Nephron (organoid): Measurements from ENCODE around the gene LCN2.
"Not testable (repeated sequence)": the region's sequence is repeated elsewhere in the genome, so short reads cannot be mapped to it uniquely, and the experiment has no call there.

Source experiments
- H3K27ac Mint-ChIP-seq, 3 experiments: 2 replicates each; pipeline ENCODE4 v1.8.0; 2020; ENCODE audit warnings: mixed read lengths in 3 of 3, mild to moderate bottlenecking in 2 of 3, moderate library complexity in 1 of 3
- H3K27me3 Mint-ChIP-seq: 2 replicates; pipeline ENCODE4 v1.8.0; 2021; ENCODE audit warnings: low read depth, mild to moderate bottlenecking, moderate library complexity, mixed read lengths
- H3K36me3 Mint-ChIP-seq: 2 replicates; pipeline ENCODE4 v1.8.0; 2020; ENCODE audit warnings: low read depth, mixed read lengths
- H3K4me1 Mint-ChIP-seq: 2 replicates; pipeline ENCODE4 v1.8.0; 2020; ENCODE audit warnings: mixed read lengths
- H3K4me3 Mint-ChIP-seq, 3 experiments: 2 replicates each; pipeline ENCODE4 v1.8.0; 2020; ENCODE audit warnings: mild to moderate bottlenecking in 3 of 3, mixed read lengths in 3 of 3, moderate library complexity in 2 of 3
- H3K9me3 Mint-ChIP-seq: 2 replicates; pipeline ENCODE4 v1.8.0; 2020; ENCODE audit warnings: mixed read lengths
- TF ChIP-seq, protein P1 (sequence below), 3 experiments: fragments of 200-600 bp; sonication (generic); IDR thresholded peaks; one replicate each; pipeline ENCODE4 v1.5.0; 2021; ENCODE audit warnings: antibody characterized with exemption in 3 of 3; ENCODE audit not compliant: unreplicated experiment in 3 of 3

LCN2 gene

DNA sequence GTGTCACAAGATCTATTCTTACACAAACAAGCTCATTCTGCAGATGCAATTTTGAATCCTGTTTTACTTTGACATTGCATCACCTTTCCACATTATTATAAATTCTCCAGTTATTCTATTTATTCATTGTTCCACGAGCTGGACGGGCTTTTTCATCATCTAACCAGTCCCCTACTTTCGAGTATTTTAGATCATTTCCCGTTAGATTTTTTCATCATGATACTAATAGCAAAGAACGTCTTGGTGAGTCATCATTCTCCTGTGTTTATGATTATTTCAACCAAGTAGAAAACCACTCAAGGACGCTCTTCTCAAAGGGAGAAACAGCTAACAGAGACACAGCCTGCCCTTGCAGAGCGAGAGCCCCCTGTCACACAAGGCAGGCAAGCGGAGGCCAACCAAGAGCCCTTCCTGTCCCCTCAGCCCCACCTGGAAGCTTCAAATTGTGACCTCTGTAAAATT, 25.9 kb downstream of the LCN2 start:
- Mint-ChIP-seq H3K4me3 (no peak overlapping the region), H3K9me3 (no peaks in the 10 kb centered on the region), H3K27ac (no peak overlapping the region), H3K4me1 (peaks cover 2% of the 10 kb centered on the region), H3K36me3 (peaks cover 66% of the 10 kb centered on the region), H3K27me3 (no peaks in the 10 kb centered on the region)
- TF ChIP-seq, protein P1, sequence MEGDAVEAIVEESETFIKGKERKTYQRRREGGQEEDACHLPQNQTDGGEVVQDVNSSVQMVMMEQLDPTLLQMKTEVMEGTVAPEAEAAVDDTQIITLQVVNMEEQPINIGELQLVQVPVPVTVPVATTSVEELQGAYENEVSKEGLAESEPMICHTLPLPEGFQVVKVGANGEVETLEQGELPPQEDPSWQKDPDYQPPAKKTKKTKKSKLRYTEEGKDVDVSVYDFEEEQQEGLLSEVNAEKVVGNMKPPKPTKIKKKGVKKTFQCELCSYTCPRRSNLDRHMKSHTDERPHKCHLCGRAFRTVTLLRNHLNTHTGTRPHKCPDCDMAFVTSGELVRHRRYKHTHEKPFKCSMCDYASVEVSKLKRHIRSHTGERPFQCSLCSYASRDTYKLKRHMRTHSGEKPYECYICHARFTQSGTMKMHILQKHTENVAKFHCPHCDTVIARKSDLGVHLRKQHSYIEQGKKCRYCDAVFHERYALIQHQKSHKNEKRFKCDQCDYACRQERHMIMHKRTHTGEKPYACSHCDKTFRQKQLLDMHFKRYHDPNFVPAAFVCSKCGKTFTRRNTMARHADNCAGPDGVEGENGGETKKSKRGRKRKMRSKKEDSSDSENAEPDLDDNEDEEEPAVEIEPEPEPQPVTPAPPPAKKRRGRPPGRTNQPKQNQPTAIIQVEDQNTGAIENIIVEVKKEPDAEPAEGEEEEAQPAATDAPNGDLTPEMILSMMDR (IDR thresholded peaks at IDR 0.05; ENCODE audit: unreplicated experiment in 3 of 3): no peak

DNA sequence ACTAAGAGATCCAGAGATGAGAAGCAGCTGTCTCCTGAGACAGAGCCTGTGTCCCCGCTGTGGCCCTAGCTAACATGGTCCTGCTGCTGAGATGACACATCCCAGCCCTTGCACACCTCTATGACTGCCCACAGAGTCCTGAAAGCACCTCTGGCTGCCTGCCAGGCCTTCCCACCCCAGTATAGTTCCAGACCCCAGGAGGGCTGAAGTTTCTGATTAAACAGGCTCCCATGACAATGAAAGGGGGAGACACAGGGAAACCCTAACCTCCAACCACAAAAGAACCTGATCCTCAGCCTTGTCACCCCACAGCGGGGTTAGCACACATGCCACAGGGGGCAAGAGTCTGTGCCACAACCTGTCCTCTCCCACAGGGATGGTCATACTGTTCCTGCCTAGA, 26.5 kb downstream of the LCN2 start:
- Mint-ChIP-seq H3K4me1 (no peaks in the 10 kb centered on the region), H3K27ac (peak overlapping the region in 1 of 3 experiments; percentile 28), H3K36me3 (peaks cover 66% of the 10 kb centered on the region), H3K9me3 (no peaks in the 10 kb centered on the region), H3K4me3 (no peak overlapping the region), H3K27me3 (no peaks in the 10 kb centered on the region)
- TF ChIP-seq, protein P1 (IDR thresholded peaks at IDR 0.05; ENCODE audit: unreplicated experiment in 3 of 3): no peak

DNA sequence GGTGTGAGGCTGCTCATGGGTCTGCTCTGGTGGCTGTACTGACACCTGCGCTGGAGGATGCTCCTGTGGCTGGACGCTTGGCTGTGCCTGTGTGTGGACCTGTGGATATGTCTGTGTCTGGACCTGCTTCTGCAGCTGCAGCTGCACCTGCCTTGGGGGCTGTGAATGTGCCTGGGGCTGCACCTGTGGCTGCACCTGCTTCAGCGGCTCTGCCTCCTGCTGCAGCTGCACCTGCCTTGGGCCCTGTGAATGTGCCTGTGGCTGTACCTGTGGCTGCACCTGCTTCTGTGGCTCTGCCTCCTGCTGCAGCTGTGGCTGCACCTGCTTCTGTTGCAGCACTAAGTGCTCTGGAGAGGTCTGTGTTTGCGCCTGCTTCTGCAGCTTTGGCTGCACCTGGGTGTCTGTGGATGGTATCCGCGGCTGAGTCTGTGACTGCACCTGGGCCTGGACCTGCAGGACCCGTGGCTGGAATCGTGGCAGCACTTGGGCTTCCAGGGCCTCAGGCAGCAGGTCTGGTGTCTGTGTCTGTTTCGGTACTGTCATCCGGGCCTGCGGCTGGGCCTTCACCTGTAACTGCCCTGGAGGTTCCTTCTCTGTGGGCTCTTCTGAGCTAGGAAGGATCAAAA, 29.7 kb downstream of the LCN2 start:
- Mint-ChIP-seq H3K27ac (no peak overlapping the region), H3K4me1 (no peaks in the 10 kb centered on the region), H3K9me3 (no peaks in the 10 kb centered on the region), H3K27me3 (no peaks in the 10 kb centered on the region), H3K4me3 (no peak overlapping the region), H3K36me3 (peaks cover 91% of the 10 kb centered on the region)
- TF ChIP-seq, protein P1 (IDR thresholded peaks at IDR 0.05; ENCODE audit: unreplicated experiment in 3 of 3): no peak

DNA sequence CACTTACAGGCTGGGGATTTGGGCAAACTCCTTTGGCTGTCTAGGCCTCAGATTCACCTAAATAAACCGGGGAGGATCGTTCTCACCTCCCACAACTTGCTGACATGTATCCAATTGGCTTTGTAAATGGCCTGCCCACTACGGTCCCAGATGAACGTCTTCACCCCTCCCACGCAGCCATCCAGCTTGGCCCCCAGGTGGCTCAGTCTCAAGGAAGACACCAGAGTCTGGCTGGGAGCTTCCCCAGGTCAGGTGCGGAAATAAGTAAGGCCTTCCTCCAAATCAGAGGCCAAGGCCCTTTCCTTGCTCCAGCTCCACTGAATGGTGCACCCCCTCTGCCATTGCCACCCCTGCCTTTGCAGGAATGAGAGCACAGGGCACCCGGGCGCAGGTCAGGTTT, 30.7 kb downstream of the LCN2 start:
- Mint-ChIP-seq H3K4me1 (no peaks in the 10 kb centered on the region), H3K36me3 (peaks cover 84% of the 10 kb centered on the region), H3K27me3 (no peaks in the 10 kb centered on the region), H3K4me3 (no peak overlapping the region), H3K9me3 (no peaks in the 10 kb centered on the region), H3K27ac (no peak overlapping the region)
- TF ChIP-seq, protein P1 (IDR thresholded peaks at IDR 0.05; ENCODE audit: unreplicated experiment in 3 of 3): no peak

DNA sequence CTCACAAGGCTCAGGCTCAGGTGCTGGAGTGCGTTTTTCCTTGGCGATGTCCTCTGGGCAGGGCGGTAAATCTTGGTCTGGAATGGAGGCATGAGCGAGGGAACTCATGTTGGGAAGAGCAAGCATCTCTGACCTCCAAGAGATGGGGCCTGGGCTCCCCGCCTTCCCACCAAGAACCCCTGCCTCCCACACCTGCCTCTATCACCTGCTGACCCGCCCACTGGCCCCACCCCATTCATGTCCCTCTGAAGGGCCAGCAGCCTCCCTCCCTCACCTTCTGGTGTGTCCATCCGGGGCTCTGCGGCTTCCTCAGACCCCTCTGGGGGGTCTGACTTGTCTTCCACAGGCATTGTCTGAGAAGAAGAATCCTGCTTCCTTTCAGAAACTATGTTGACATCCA, 31.2 kb downstream of the LCN2 start:
- H3K36me3 Mint-ChIP-seq: peaks cover 80% of the 10 kb centered on the region
- no peaks in the 10 kb centered on the region for H3K27me3 Mint-ChIP-seq
- no peak overlapping the region for H3K4me3 Mint-ChIP-seq
- H3K27ac Mint-ChIP-seq: no peak overlapping the region
- no peaks in the 10 kb centered on the region for H3K4me1 Mint-ChIP-seq
- no peaks in the 10 kb centered on the region for H3K9me3 Mint-ChIP-seq
- TF ChIP-seq, protein P1 (IDR thresholded peaks at IDR 0.05; ENCODE audit: unreplicated experiment in 3 of 3): no peak

DNA sequence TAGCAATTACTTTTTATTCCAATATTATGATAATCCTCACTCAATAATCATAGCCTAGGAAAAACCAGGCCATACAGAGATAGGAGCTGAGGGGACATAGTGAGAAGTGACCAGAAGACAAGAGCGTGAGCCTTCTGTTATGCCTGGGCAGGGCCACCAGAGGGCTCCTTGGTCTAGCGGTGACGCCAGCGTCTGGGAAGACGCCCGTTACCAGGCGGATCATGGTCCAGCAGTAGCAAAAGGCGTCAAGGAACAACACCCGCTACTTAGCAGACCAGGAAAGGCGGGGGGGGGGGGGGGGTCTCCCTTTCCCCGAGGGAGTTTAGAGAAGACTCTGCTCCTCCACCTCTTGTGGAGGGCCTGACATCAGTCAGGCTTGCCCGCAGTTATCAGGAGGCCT, 32.2 kb downstream of the LCN2 start:
- TF ChIP-seq, protein P1 (IDR thresholded peaks at IDR 0.05; ENCODE audit: unreplicated experiment in 3 of 3): peak; percentile 45 to 58 (median 49)
- H3K36me3 Mint-ChIP-seq: peaks cover 77% of the 10 kb centered on the region
- not testable (repeated sequence) for H3K4me1 Mint-ChIP-seq, H3K4me3 Mint-ChIP-seq, H3K27me3 Mint-ChIP-seq, H3K9me3 Mint-ChIP-seq, H3K27ac Mint-ChIP-seq
